Gastroesophageal sphincter (tissue), 4 donors: ENCODE data around the gene PLEKHN1. TPM values are rescaled to one million over a fixed set of nuclear protein-coding genes. Genes with fewer than 3 reads are reported as not detected.

ENCODE experiments used
- ATAC-seq: fragments of 150-250 bp; one replicate; pipeline ENCODE4 v1.9.1; 2016; ENCODE audit warnings: mild to moderate bottlenecking, moderate library complexity
- H3K27ac ChIP-seq, 4 donors: fragments of 200-600 bp; sonication (generic) in 3 of 4; 1 replicate in 3 of 4; 2 replicates in 1 of 4; pipeline ENCODE4 v1.5.1; 2016 to 2019
- H3K27me3 ChIP-seq: fragments of 200-600 bp; sonication (generic); one replicate; pipeline ENCODE4 v1.5.1; 2019
- H3K36me3 ChIP-seq, 2 donors: fragments of 200-600 bp; sonication (generic); one replicate each; pipeline ENCODE4 v1.5.1; 2019; ENCODE audit warnings: control low read depth in 1 of 2
- H3K4me1 ChIP-seq, 3 donors: fragments of 200-600 bp; sonication (generic); 1 replicate in 2 of 3; 2 replicates in 1 of 3; pipeline ENCODE4 v1.5.1; 2016 to 2019; ENCODE audit warnings: control low read depth in 2 of 3
- H3K4me3 ChIP-seq, 2 donors: fragments of 200-600 bp; sonication (generic); one replicate each; pipeline ENCODE4 v1.5.1; 2019; ENCODE audit warnings: mild to moderate bottlenecking in 1 of 2, moderate library complexity in 1 of 2
- H3K9me3 ChIP-seq, 3 donors: fragments of 200-600 bp; sonication (generic); one replicate each; pipeline ENCODE4 v1.5.1; 2017 to 2019; ENCODE audit warnings: control low read depth in 2 of 3
- EP300 ChIP-seq: sonication (generic); formaldehyde crosslinking; IDR thresholded peaks from one replicate; pipeline ENCODE4 v1.6.1; 2017; ENCODE audit warnings: antibody characterized with exemption, mild to moderate bottlenecking
- POLR2A ChIP-seq, 2 donors: fragments of 450-650 bp; IDR thresholded peaks; one replicate each; pipeline ENCODE4 v1.6.1; 2017; ENCODE audit warnings: antibody characterized with exemption in 2 of 2, mild to moderate bottlenecking in 2 of 2, moderate library complexity in 1 of 2
- POLR2AphosphoS5 ChIP-seq: sonication (generic); formaldehyde crosslinking; IDR thresholded peaks from one replicate; pipeline ENCODE4 v1.6.1; 2017; ENCODE audit warnings: antibody characterized with exemption
- WGBS, 2 donors: methylation state at CpG; one replicate each; pipeline ENCODE4 v1.1.5; 2018; ENCODE audit warnings: low coverage in 1 of 2; 5-methylcytosine and 5-hydroxymethylcytosine counted together
- total RNA-seq, 4 donors: library from RNA; depleted of rRNA; stranded (reverse); fragments of >200 nt; gene quantifications; one replicate each; pipeline ENCODE4 v1.1.0, GENCODE V29; 2016
- TF ChIP-seq, protein P1 (sequence below), 4 experiments: fragments of 200-600 bp in 2 of 4; fragments of 450-650 bp in 2 of 4; sonication (generic) in 1 of 4; IDR thresholded peaks; one replicate each; pipeline ENCODE4 v1.5.1; 2017 to 2019; ENCODE audit warnings: antibody characterized with exemption in 4 of 4, mild to moderate bottlenecking in 2 of 4, moderate library complexity in 2 of 4

The PLEKHN1 gene
- total RNA-seq, 4 donors from 2014 or later: 0.62 to 2.3 TPM; not detected in 2

DNA sequence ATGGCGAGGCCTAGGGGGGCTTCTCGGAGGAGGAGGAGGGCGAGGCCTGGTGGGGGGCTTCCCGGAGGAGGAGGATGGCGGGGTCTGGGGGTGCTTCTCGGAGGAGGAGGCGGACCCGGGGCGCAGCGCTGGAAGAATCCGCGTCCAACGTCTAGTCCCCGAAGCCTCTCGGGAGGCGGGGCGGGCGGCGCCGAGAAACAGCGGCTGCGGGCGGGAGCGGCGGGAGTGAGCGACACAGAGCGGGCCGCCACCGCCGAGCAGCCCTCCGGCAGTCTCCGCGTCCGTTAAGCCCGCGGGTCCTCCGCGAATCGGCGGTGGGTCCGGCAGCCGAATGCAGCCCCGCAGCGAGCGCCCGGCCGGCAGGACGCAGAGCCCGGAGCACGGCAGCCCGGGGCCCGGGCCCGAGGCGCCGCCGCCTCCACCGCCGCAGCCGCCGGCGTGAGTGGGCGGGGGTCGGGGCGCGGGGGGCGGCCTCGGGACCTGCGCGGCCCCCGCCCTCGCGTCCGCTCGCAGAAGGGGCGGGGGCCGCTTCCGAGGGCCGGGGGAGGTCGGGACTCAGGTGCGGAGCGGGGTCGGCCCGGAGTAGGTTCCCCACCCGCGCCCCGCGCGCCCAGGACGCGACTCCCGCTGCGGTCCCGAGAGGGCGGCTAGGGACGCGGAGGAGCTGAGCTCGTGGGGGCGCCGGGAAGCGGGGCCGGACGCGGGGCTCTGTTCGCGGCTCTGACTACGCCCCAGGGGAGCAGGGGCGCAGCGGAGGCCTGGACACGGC lies 5.7 kb upstream of the PLEKHN1 start, which contains the start of gene KLHL17:
Gene KLHL17 (plus strand): TSS at position 222 of the 769 bp plus-strand sequence. CDS start 110 bp downstream, at position 332.
- Histone ChIP-seq H3K9me3 (no peaks in the 10 kb centered on the region), H3K4me1 (peaks cover 0 to 45% (median 19%) of the 10 kb centered on the region in 3 donors), H3K36me3 (peaks cover 0 to 47% of the 10 kb centered on the region in 2 donors), H3K27me3 (no peaks in the 10 kb centered on the region), H3K4me3 (peak within 1 kb of the TSS; percentile 78 to 94), H3K27ac (peak within 1 kb of the TSS in 2 of 4 donors; percentile 40 to 71)
- 2% methylated on average over 9 of the region's 109 CpGs; no CpG with 5 or more reads in 1 of the 2 donors for WGBS, 2 donors
- ATAC-seq: peak; percentile 65
- TF ChIP-seq EP300 (no peak), POLR2AphosphoS5 (no peak), POLR2A (IDR thresholded peaks at IDR 0.05) (no peak)
- TF ChIP-seq, protein P1, sequence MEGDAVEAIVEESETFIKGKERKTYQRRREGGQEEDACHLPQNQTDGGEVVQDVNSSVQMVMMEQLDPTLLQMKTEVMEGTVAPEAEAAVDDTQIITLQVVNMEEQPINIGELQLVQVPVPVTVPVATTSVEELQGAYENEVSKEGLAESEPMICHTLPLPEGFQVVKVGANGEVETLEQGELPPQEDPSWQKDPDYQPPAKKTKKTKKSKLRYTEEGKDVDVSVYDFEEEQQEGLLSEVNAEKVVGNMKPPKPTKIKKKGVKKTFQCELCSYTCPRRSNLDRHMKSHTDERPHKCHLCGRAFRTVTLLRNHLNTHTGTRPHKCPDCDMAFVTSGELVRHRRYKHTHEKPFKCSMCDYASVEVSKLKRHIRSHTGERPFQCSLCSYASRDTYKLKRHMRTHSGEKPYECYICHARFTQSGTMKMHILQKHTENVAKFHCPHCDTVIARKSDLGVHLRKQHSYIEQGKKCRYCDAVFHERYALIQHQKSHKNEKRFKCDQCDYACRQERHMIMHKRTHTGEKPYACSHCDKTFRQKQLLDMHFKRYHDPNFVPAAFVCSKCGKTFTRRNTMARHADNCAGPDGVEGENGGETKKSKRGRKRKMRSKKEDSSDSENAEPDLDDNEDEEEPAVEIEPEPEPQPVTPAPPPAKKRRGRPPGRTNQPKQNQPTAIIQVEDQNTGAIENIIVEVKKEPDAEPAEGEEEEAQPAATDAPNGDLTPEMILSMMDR (IDR thresholded peaks at IDR 0.05): no peak

DNA sequence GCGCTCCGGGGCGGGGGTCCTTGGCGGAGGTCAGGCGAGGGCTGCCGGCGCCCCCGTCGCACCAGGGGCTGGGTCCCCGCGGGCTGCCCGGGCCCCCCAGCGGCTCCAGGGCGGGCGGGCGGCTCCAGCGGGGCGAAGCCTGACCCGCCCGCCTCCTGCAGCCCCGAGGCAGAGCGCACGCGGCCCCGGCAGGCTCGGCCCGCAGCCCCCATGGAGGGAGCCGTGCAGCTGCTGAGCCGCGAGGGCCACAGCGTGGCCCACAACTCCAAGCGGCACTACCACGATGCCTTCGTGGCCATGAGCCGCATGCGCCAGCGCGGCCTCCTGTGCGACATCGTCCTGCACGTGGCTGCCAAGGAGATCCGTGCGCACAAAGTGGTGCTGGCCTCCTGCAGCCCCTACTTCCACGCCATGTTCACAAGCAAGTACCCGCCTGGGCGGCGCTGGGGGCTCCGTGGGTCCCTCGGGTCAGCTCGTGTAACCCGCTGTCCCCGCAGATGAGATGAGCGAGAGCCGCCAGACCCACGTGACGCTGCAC lies 5.1 kb upstream of the PLEKHN1 start:
- WGBS, 2 donors: no CpG with 5 or more reads among the region's 56 CpGs
- TF ChIP-seq EP300 (no peak), POLR2A (IDR thresholded peaks at IDR 0.05) (no peak), POLR2AphosphoS5 (no peak)
- TF ChIP-seq, protein P1 (IDR thresholded peaks at IDR 0.05): no peak
- Histone ChIP-seq H3K27me3 (no peaks in the 10 kb centered on the region), H3K4me1 (peaks cover 0 to 50% (median 24%) of the 10 kb centered on the region in 3 donors), H3K27ac (peak overlapping the region in 2 of 4 donors; percentile 40 to 71), H3K4me3 (peak overlapping the region; percentile 78 to 94), H3K9me3 (no peaks in the 10 kb centered on the region), H3K36me3 (peaks cover 0 to 40% of the 10 kb centered on the region in 2 donors)
- ATAC-seq: no peak

DNA sequence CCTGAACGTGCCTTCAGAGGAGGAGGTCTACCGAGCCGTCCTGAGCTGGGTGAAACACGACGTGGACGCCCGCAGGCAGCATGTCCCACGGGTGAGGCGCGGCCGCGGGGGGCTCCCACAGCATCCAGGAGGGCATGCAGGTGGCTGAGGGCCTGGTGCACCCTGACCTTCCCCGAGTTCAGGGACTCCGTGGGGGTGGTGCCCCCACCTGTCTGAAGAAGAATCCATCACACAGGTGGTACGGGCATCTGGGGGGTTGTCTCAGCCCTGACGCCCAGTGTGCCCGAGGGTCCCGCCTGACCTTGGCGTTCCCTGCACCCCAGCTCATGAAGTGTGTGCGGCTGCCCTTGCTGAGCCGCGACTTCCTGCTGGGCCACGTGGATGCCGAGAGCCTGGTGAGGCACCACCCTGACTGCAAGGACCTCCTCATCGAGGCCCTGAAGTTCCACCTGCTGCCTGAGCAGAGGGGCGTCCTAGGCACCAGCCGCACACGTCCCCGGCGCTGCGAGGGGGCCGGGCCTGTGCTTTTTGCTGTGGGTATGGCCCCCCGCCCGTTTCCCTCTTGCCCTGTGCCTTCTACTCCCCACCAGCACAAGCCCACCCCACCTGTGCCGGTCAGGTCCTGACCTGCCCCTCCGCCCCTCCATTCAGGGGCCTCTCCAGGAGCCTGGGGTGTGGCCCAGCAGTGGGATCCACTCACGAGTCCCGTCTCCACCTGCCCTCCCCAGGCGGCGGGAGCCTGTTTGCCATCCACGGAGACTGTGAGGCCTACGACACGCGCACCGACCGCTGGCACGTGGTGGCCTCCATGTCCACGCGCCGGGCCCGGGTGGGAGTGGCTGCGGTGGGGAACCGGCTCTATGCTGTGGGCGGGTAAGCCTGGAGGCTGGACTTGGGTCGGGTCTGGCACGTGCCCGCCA lies 3.6 kb upstream of the PLEKHN1 start:
- no peak for ATAC-seq
- no peak overlapping the region for H3K4me3 ChIP-seq
- no peak overlapping the region for H3K27ac ChIP-seq
- H3K9me3 ChIP-seq: no peaks in the 10 kb centered on the region
- H3K4me1 ChIP-seq: peaks cover 0 to 55% (median 29%) of the 10 kb centered on the region in 3 donors
- TF ChIP-seq POLR2AphosphoS5 (no peak), EP300 (no peak)
- TF ChIP-seq, protein P1 (IDR thresholded peaks at IDR 0.05): no peak
- H3K27me3 ChIP-seq: peaks cover 7% of the 10 kb centered on the region
- H3K36me3 ChIP-seq: peaks cover 0 to 31% of the 10 kb centered on the region in 2 donors
- WGBS, 2 donors: no CpG with 5 or more reads among the region's 57 CpGs

DNA sequence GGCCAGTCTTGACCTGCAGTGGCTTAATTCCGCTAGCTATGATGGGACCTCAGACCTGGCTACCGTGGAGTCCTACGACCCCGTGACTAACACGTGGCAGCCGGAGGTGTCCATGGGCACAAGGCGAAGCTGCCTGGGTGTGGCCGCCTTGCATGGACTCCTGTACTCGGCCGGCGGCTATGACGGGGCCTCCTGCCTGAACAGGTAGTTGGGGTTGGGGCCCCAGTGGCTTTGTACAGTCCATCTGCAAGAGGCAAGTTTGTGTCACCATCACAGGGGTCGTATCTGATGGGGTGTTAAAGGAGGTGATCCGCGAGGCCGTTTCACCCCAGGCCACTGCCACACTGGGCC lies 3.0 kb upstream of the PLEKHN1 start:
- no peaks in the 10 kb centered on the region for H3K9me3 ChIP-seq
- no peak overlapping the region for H3K4me3 ChIP-seq
- no peak for TF ChIP-seq POLR2A (IDR thresholded peaks at IDR 0.05)
- TF ChIP-seq, protein P1 (IDR thresholded peaks at IDR 0.05): no peak
- TF ChIP-seq POLR2AphosphoS5: no peak
- no peak for TF ChIP-seq EP300
- H3K36me3 ChIP-seq: peaks cover 0 to 31% of the 10 kb centered on the region in 2 donors
- no peak overlapping the region for H3K27ac ChIP-seq
- whole genome bisulfite sequencing, 2 donors: 97% methylated on average over 6 of the region's 16 CpGs; no CpG with 5 or more reads in 1 of the 2 donors
- H3K4me1 ChIP-seq: peaks cover 0 to 49% (median 23%) of the 10 kb centered on the region in 3 donors
- peaks cover 13% of the 10 kb centered on the region for H3K27me3 ChIP-seq
- no peak for ATAC-seq
